Measurements from ENCODE around the gene TNKS1BP1.

DNA sequence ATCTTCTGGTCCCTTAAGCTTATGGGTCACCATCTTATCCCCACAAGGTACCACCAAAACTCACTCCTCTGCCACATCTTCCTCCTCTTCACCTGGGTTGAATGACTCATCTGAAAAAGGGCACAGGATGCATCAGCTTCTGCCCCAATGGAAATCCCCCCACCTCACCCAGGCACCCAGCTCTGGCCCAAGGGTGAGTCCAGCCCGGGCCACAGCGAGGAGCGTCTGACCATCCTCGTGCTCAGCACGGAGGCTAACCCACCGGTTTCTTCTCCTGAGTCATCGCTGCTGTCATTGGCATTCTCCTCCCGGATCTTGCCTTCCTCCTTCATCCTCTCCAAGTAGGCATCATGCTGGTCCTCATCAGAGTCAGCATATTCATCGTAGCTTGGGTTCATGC is 5.3 kb upstream of the TNKS1BP1 start:
- TF ChIP-seq, protein P1, sequence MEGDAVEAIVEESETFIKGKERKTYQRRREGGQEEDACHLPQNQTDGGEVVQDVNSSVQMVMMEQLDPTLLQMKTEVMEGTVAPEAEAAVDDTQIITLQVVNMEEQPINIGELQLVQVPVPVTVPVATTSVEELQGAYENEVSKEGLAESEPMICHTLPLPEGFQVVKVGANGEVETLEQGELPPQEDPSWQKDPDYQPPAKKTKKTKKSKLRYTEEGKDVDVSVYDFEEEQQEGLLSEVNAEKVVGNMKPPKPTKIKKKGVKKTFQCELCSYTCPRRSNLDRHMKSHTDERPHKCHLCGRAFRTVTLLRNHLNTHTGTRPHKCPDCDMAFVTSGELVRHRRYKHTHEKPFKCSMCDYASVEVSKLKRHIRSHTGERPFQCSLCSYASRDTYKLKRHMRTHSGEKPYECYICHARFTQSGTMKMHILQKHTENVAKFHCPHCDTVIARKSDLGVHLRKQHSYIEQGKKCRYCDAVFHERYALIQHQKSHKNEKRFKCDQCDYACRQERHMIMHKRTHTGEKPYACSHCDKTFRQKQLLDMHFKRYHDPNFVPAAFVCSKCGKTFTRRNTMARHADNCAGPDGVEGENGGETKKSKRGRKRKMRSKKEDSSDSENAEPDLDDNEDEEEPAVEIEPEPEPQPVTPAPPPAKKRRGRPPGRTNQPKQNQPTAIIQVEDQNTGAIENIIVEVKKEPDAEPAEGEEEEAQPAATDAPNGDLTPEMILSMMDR (IDR thresholded peaks at IDR 0.05; ENCODE audit: low read length), result no peak
- no peak for TF ChIP-seq EZH2 (IDR thresholded peaks at IDR 0.05; ENCODE audit: borderline replicate concordance, low read length)

Measured in OCI-LY1 (cell line).